Measurements from ENCODE around the gene TRIO.
A peak's percentile ranks its signal among the peaks of the same experiment; 100 is the strongest.

Gene TRIO

GRCh38 chr5:14319102-14319501, 176.0 kb downstream of the TRIO start:
- intact Hi-C loops (cut with DNase I) = no loop called here
- DNase-seq = no peak

- intact Hi-C loops (cut with DNase I) = no loop called here
- no peak for DNase-seq
Measured at GRCh38 chr5:14321936-14322335, 178.8 kb downstream of the TRIO start.

- intact Hi-C loops (cut with DNase I) = no loop called here
Measured at GRCh38 chr5:14322437-14323187, 179.5 kb downstream of the TRIO start.

GRCh38 chr5:14323466-14323865, 180.3 kb downstream of the TRIO start:
- intact Hi-C loops (cut with DNase I) = no loop called here
- DNase-seq = no peak

More at GRCh38 chr5:14322437-14323187, 179.5 kb downstream of the TRIO start:
- no peak for DNase-seq

GRCh38 chr5:14325369-14325768, 182.2 kb downstream of the TRIO start:
- DNase-seq = no peak
- intact Hi-C loops (cut with DNase I) = no loop called here

- DNase-seq = peak in 6 of 42 donors; percentile 17 to 67 (median 36)
- intact Hi-C loops (cut with DNase I) = no loop called here
Measured at GRCh38 chr5:14326035-14326903, 183.1 kb downstream of the TRIO start.

GRCh38 chr5:14327624-14328023, 184.5 kb downstream of the TRIO start:
- intact Hi-C loops (cut with DNase I) = no loop called here
- DNase-seq = no peak

- no peak for DNase-seq
Measured at GRCh38 chr5:14328144-14328543, 185.0 kb downstream of the TRIO start.

GRCh38 chr5:14330291-14330690, 187.1 kb downstream of the TRIO start:
- no peak for DNase-seq
- intact Hi-C loops (cut with DNase I) = no loop called here

More at GRCh38 chr5:14328144-14328543, 185.0 kb downstream of the TRIO start:
- intact Hi-C loops (cut with DNase I) = no loop called here

- no peak for DNase-seq
- intact Hi-C loops (cut with DNase I) = no loop called here
Measured at GRCh38 chr5:14330729-14331385, 187.7 kb downstream of the TRIO start.

- no peak for DNase-seq
- intact Hi-C loops (cut with DNase I) = no loop called here
Measured at GRCh38 chr5:14331386-14331781, 188.2 kb downstream of the TRIO start.

- DNase-seq = peak in 1 of 42 donors; percentile 36
- intact Hi-C loops (cut with DNase I) = no loop called here
Measured at GRCh38 chr5:14332038-14332631, 189.0 kb downstream of the TRIO start.

- peak in 36 of 42 donors; percentile 9 to 79 (median 45) for DNase-seq
- intact Hi-C loops (cut with DNase I) = no loop called here
Measured at GRCh38 chr5:14332746-14333145, 189.6 kb downstream of the TRIO start.

GRCh38 chr5:14337593-14337992, 194.5 kb downstream of the TRIO start:
- intact Hi-C loops (cut with DNase I) = no loop called here
- no peak for DNase-seq

- DNase-seq = peak in 9 of 42 donors; percentile 14 to 56 (median 42)
- intact Hi-C loops (cut with DNase I) = no loop called here
Measured at GRCh38 chr5:14339468-14339867, 196.3 kb downstream of the TRIO start.

GRCh38 chr5:14341571-14342230, 198.6 kb downstream of the TRIO start:
- DNase-seq = no peak
- intact Hi-C loops (cut with DNase I) = no loop called here

GRCh38 chr5:14342306-14342705, 199.2 kb downstream of the TRIO start:
- DNase-seq = no peak
- intact Hi-C loops (cut with DNase I) = no loop called here

- DNase-seq = no peak
- intact Hi-C loops (cut with DNase I) = no loop called here
Measured at GRCh38 chr5:14343376-14343775, 200.2 kb downstream of the TRIO start.

- peak in 1 of 42 donors; percentile 51 for DNase-seq
- intact Hi-C loops (cut with DNase I) = no loop called here
Measured at GRCh38 chr5:14347522-14347921, 204.4 kb downstream of the TRIO start.
